HG03457 (cell line): ENCODE results near the gene RAB40B.

ENCODE experiments used
- ATAC-seq: cut with Tn5 transposase; IDR thresholded peaks from one replicate; pipeline ENCODE4 v1.9.1; 2021; ENCODE audit warnings: moderate number of reproducible peaks; ENCODE audit not compliant: unreplicated experiment

RAB40B gene

GRCh38 chr17:82692268-82692667 is 6.2 kb downstream of the RAB40B start:
- ATAC-seq = no peak

- no peak for ATAC-seq
Measured at GRCh38 chr17:82691714-82692113, 6.8 kb downstream of the RAB40B start.

- ATAC-seq = no peak
Measured at GRCh38 chr17:82690786-82691489, 7.6 kb downstream of the RAB40B start.

GRCh38 chr17:82689077-82689476 is 9.4 kb downstream of the RAB40B start:
- ATAC-seq = no peak

GRCh38 chr17:82687871-82688270 is 10.6 kb downstream of the RAB40B start:
- no peak for ATAC-seq

DNA sequence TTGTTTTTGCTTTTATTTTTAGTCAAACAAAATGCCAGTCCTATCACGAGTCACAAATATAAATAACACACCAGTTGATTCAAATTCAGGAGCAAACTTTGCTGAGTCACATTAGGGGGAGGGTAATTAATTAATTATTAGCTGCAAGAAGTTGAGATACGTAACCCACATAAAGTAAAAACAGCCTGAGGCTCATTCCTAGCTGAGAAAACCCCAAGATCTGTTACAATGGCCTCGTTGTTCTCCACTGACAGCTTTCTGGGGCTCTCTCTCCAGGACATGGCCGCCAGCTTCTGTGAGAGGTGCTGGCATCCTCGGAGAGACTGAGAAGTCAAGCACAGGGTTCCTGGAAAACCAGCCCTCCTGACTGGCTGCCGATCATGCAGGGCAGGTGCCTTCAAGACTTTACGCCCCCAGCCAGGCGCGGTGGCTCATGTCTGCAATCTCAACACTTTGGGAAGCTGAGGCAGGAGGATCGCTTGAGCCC is 11.1 kb downstream of the RAB40B start:
- no peak for ATAC-seq

- no peak for ATAC-seq
Measured at GRCh38 chr17:82686366-82687324, 11.9 kb downstream of the RAB40B start.

GRCh38 chr17:82685291-82685690 is 13.2 kb downstream of the RAB40B start:
- no peak for ATAC-seq

DNA sequence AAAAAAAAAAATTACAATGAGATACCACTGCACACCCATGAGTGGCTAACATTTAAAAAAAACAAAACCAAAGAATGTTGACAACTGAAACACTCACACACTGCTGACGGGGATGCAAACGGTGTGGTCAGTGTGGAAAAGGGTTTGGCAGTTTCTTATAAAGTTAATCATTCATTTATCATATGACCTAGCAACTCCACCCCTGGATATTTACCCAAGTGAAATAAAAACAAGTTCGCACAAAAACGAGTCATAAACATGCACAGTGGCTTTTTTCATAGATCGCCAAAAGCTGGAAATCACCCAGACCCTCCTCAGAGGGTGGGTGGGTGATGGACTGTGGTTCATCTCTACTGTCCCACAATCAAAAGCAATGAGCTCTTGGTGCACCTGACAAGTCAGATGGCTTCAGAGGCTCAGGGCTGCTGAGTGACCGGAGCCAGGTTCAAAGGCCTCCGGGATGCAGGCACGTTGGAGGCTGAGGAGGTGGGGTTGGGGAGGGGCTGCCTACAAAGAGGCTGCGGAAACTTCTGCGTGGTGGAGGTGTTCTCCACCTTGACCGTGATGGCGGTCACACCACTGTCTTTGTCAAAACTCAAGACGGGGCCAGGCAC is 14.2 kb downstream of the RAB40B start:
- ATAC-seq = no peak

GRCh38 chr17:82683534-82683933 is 15.0 kb downstream of the RAB40B start:
- ATAC-seq = no peak

GRCh38 chr17:82681547-82681946 is 17.0 kb downstream of the RAB40B start:
- ATAC-seq = no peak

- ATAC-seq = no peak
Measured at GRCh38 chr17:82679586-82680465, 18.7 kb downstream of the RAB40B start.

- ATAC-seq = no peak
Measured at GRCh38 chr17:82678265-82678891, 20.1 kb downstream of the RAB40B start.

GRCh38 chr17:82677353-82677925 is 21.1 kb downstream of the RAB40B start:
- ATAC-seq = no peak

- ATAC-seq = no peak
Measured at GRCh38 chr17:82675476-82676245, 22.8 kb downstream of the RAB40B start.

- ATAC-seq = no peak
Measured at GRCh38 chr17:82674656-82675475, 23.6 kb downstream of the RAB40B start.

- ATAC-seq = no peak
Measured at GRCh38 chr17:82670661-82671450, 27.6 kb downstream of the RAB40B start.
